Endothelial cell of umbilical vein (primary cell): ENCODE results near the gene SDF4. TPM values are rescaled to one million over a fixed set of nuclear protein-coding genes. Genes with fewer than 3 reads are reported as not detected.

Source experiments
- BruUV-seq: library from RNA; stranded (reverse); fragments of 400-500 nt; replicated peaks from 2 replicates; lab custom pipeline; 2021; lab: Mats Ljungman, UMichigan
- CTCF ChIA-PET: fragments of 300-600, 350-600 bp; sonication (Branson Sonifier 250); formaldehyde crosslinking; loops from one replicate; lab custom pipeline; 2021; ENCODE audit warnings: antibody characterized with exemption, inconsistent platforms; lab: Charles Lee
- POLR2A ChIA-PET: fragments of 300-600, 350-600 bp; sonication (Branson Sonifier 250); formaldehyde crosslinking; loops from one replicate; lab custom pipeline; 2021; ENCODE audit warnings: antibody characterized with exemption, inconsistent platforms; lab: Charles Lee
- DNase-seq: peaks from one replicate; pipeline ENCODE4 v3.0.0-alpha.2; 2011; ENCODE audit warnings: low read depth, low spot score
- FAIRE-seq: peaks from 2 replicates; lab custom pipeline; 2011; peaks lifted over from hg19 to GRCh38; lab: Jason Lieb, UNC
- H2AFZ ChIP-seq: 2 replicates; pipeline ENCODE4 v1.6.0; 2012; ENCODE audit warnings: low read depth, low read length, control low read depth, inconsistent platforms
- H3K27ac ChIP-seq: 2 replicates; pipeline ENCODE4 v1.5.1; 2011; ENCODE audit warnings: low read depth, mild to moderate bottlenecking, control low read depth, low read length, moderate library complexity; ENCODE audit not compliant: insufficient read depth
- H3K27me3 ChIP-seq, 2 experiments: 2 replicates each; pipeline versions ENCODE4 v1.6.0 to v1.6.1; 2011; ENCODE audit warnings: low read length in 2 of 2, mixed read lengths in 1 of 2; ENCODE audit not compliant: control insufficient read depth in 2 of 2, insufficient read depth in 2 of 2
- H3K36me3 ChIP-seq, 2 experiments: 2 replicates in 1 of 2; 3 replicates in 1 of 2; pipeline ENCODE4 v1.5.1; 2011; ENCODE audit warnings: low read length in 2 of 2, mild to moderate bottlenecking in 1 of 2, moderate library complexity in 1 of 2; ENCODE audit not compliant: control insufficient read depth in 2 of 2, insufficient read depth in 2 of 2; ENCODE audit errors: extremely low read depth in 1 of 2
- H3K4me1 ChIP-seq: 3 replicates; pipeline ENCODE4 v1.5.1; 2011; ENCODE audit warnings: mild to moderate bottlenecking, low read length; ENCODE audit not compliant: control insufficient read depth, insufficient read depth; ENCODE audit errors: extremely low read depth
- H3K4me2 ChIP-seq: 2 replicates; pipeline ENCODE4 v1.6.1; 2011; ENCODE audit warnings: low read length, control low read depth, mixed read lengths; ENCODE audit not compliant: insufficient read depth
- H3K4me3 ChIP-seq, 3 experiments: fragments of 200-600 bp in 1 of 3; sonication (generic), shearing (Covaris generic) in 1 of 3; replicated peaks in 1 of 3; 2 replicates each; pipeline ENCODE4 v1.5.1; 2011 to 2016; ENCODE audit warnings: control low read depth in 3 of 3, low read length in 3 of 3, mild to moderate bottlenecking in 2 of 3, inconsistent platforms in 1 of 3, low read depth in 1 of 3, moderate library complexity in 1 of 3; ENCODE audit not compliant: insufficient read depth in 1 of 3
- H3K79me2 ChIP-seq: 2 replicates; pipeline ENCODE4 v1.6.0; 2012; ENCODE audit warnings: low read length, inconsistent platforms; ENCODE audit not compliant: control insufficient read depth, insufficient read depth
- H3K9ac ChIP-seq: replicated peaks from 2 replicates; pipeline ENCODE3; 2011; ENCODE audit warnings: low read length, control low read depth; ENCODE audit not compliant: insufficient read depth; ENCODE audit errors: extremely low read depth
- H3K9me1 ChIP-seq: replicated peaks from 3 replicates; pipeline ENCODE4 v1.6.0; 2011; ENCODE audit warnings: mild to moderate bottlenecking, low read length; ENCODE audit not compliant: control insufficient read depth, insufficient read depth; ENCODE audit errors: extremely low read depth
- H3K9me3 ChIP-seq: replicated peaks from 2 replicates; pipeline ENCODE4 v1.5.1; 2012; ENCODE audit warnings: low read length, inconsistent platforms; ENCODE audit not compliant: control insufficient read depth, insufficient read depth
- H4K20me1 ChIP-seq: replicated peaks from 2 replicates; pipeline ENCODE3; 2011; ENCODE audit warnings: mild to moderate bottlenecking, low read length; ENCODE audit not compliant: control insufficient read depth, insufficient read depth; ENCODE audit errors: extremely low read depth
- EZH2 ChIP-seq: IDR thresholded peaks from 2 replicates; pipeline ENCODE4 v1.6.1; 2012; ENCODE audit warnings: borderline replicate concordance, low read depth, mild to moderate bottlenecking, moderate library complexity, low read length, inconsistent platforms; ENCODE audit not compliant: severe bottlenecking
- FOS ChIP-seq: IDR thresholded peaks from 2 replicates; pipeline ENCODE4 v1.6.1; 2011; ENCODE audit warnings: mild to moderate bottlenecking, low read length, moderate library complexity, borderline replicate concordance; ENCODE audit not compliant: insufficient read depth
- GATA2 ChIP-seq: IDR thresholded peaks from 2 replicates; pipeline ENCODE4 v1.7.0; 2011; ENCODE audit warnings: low read depth, mild to moderate bottlenecking, moderate library complexity, mixed read lengths, low read length; ENCODE audit not compliant: insufficient read length, insufficient read depth
- JUN ChIP-seq: IDR thresholded peaks from 2 replicates; pipeline ENCODE4 v1.6.1; 2011; ENCODE audit warnings: borderline replicate concordance, low read depth; ENCODE audit not compliant: insufficient read length, insufficient read depth
- MYC ChIP-seq: IDR thresholded peaks from one replicate; pipeline ENCODE4 v1.6.1; 2011; ENCODE audit warnings: mild to moderate bottlenecking, low read depth, low read length
- POLR2A ChIP-seq: IDR thresholded peaks from 2 replicates; pipeline ENCODE4 v1.6.1; 2012; ENCODE audit warnings: low read depth, mild to moderate bottlenecking, control low read depth, low read length
- POLR2AphosphoS5 ChIP-seq: IDR thresholded peaks from 2 replicates; pipeline ENCODE4 v1.6.1; 2012; ENCODE audit warnings: low read depth, mild to moderate bottlenecking, control low read depth, low read length, moderate library complexity; ENCODE audit not compliant: insufficient read depth
- dilution Hi-C: fragments of 300-500 bp; cut with MboI; formaldehyde crosslinking; loops from one replicate; pipeline ENCODE4 v1.15.0; 2019; ENCODE audit warnings: low sequenced_read_pairs; ENCODE audit not compliant: extremely low pct_ligation_motif_present
- intact Hi-C: fragments of 100-400 bp; cut with micrococcal nuclease; formaldehyde crosslinking; loops from one replicate; pipeline ENCODE4 v1.10.0; 2022
- polyA plus RNA-seq, 4 experiments: library from polyadenylated mRNA; depleted of rRNA in 3 of 4; stranded (reverse) in 3 of 4; unstranded in 1 of 4; fragments of >200 nt; gene quantifications; 2 replicates each; pipeline versions ENCODE4 v1.2.1 to v1.2.3, GENCODE V29; 2011 to 2012; ENCODE audit warnings: missing spikeins in 1 of 4
- total RNA-seq: library from RNA; stranded (reverse); gene quantifications from 2 replicates; pipeline ENCODE4 v1.2.3, GENCODE V29; 2021
- TF ChIP-seq, protein P1 (sequence below), 2 donors: IDR thresholded peaks; 1 replicate in 1 of 2; 2 replicates in 1 of 2; pipeline ENCODE4 v1.5.1; 2011; ENCODE audit warnings: low read length in 2 of 2, mild to moderate bottlenecking in 2 of 2, moderate library complexity in 2 of 2, control low read depth in 1 of 2, inconsistent platforms in 1 of 2, low read depth in 1 of 2; ENCODE audit not compliant: insufficient read depth in 1 of 2; ENCODE audit errors: extremely low read depth in 1 of 2
- TF ChIP-seq, protein P2 (sequence below): IDR thresholded peaks from 2 replicates; pipeline ENCODE4 v1.6.1; 2011; ENCODE audit not compliant: insufficient read depth, insufficient read length

Gene SDF4
- total and polyA plus RNA-seq, 2 donors (not counting 3 experiments of a cell fraction or from before 2014, with no cell fraction given): 175 to 185 TPM

DNA sequence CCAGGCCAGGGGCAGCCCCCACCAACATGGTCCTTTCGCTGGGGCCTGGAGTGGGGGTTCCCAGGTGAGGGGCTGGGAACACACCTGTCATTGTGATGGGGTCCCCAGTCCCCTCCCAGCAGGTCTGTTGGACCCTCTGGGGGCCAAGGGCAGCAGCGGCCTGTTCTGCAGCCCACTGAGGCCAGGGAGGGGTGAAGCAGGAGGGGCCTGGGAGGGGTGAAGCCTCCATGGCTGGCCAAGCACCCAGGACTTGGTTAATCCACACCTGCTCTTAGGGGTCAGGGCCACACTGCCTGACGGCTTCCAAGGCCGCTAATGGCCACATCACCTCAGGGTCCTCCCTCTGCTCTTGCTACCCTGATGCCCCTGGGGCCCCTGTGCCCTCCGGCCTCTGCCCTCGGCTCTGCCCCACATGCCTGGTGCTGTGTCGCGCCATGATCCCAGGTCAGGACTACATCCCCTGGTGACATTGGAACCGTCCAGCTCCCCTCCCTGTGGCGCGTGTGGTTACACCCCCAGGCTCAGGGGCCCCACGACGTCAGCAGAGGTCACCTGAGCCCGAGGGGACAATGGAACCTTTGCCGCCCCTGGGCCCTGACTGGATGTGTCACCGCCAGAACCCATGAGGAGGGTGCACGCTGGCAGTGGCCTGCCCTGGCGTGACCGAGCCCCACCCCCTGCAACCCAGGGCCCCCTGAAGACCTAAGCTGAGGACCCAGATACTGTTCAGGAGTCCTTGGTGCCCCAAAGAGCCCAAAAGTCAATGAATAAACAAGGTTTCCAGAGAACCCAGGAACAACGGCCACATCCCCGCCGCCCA, 32.5 kb downstream of the SDF4 start:
- POLR2A ChIA-PET: interaction anchor here (0.6 kb wide), 1 partner anchor 9 kb away, joined by 3 read pairs; no protein-coding TSS in a partner anchor
- Histone ChIP-seq H3K9me1 (no peaks in the 10 kb centered on the region), H3K4me2 (no peak overlapping the region), H4K20me1 (no peaks in the 10 kb centered on the region), H2AFZ (no peak overlapping the region), H3K36me3 (no peaks in the 10 kb centered on the region), H3K9ac (no peak overlapping the region), H3K4me1 (no peaks in the 10 kb centered on the region), H3K27me3 (peaks cover 0 to 1% of the 10 kb centered on the region in 2 experiments), H3K9me3 (no peaks in the 10 kb centered on the region), H3K79me2 (no peaks in the 10 kb centered on the region), H3K4me3 (no peak overlapping the region), H3K27ac (no peak overlapping the region)
- intact Hi-C loops (no loop called here), dilution Hi-C loops (no loop called here)
- CTCF ChIA-PET: no interaction called here
- no TSS peak for BruUV-seq
- no peak for DNase-seq
- TF ChIP-seq MYC: no peak
- no peak for TF ChIP-seq POLR2AphosphoS5
- no peak for TF ChIP-seq EZH2
- TF ChIP-seq JUN: no peak
- TF ChIP-seq GATA2: no peak
- no peak for TF ChIP-seq FOS
- TF ChIP-seq POLR2A: no peak
- TF ChIP-seq, protein P1, sequence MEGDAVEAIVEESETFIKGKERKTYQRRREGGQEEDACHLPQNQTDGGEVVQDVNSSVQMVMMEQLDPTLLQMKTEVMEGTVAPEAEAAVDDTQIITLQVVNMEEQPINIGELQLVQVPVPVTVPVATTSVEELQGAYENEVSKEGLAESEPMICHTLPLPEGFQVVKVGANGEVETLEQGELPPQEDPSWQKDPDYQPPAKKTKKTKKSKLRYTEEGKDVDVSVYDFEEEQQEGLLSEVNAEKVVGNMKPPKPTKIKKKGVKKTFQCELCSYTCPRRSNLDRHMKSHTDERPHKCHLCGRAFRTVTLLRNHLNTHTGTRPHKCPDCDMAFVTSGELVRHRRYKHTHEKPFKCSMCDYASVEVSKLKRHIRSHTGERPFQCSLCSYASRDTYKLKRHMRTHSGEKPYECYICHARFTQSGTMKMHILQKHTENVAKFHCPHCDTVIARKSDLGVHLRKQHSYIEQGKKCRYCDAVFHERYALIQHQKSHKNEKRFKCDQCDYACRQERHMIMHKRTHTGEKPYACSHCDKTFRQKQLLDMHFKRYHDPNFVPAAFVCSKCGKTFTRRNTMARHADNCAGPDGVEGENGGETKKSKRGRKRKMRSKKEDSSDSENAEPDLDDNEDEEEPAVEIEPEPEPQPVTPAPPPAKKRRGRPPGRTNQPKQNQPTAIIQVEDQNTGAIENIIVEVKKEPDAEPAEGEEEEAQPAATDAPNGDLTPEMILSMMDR (IDR thresholded peaks at IDR 0.05; ENCODE audit: extremely low read depth in 1 of 2, insufficient read depth in 1 of 2, low read depth in 1 of 2, low read length in 2 of 2): no peak
- TF ChIP-seq, protein P2, sequence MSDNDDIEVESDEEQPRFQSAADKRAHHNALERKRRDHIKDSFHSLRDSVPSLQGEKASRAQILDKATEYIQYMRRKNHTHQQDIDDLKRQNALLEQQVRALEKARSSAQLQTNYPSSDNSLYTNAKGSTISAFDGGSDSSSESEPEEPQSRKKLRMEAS: no peak
- FAIRE-seq: no peak
